Fibroblast of mammary gland (primary cell): ENCODE measurements around the gene BRPF1.

ENCODE experiments used
- DNase-seq: peaks from one replicate; pipeline ENCODE4 v3.0.0-alpha.2; 2010; ENCODE audit warnings: low read depth
- H3K4me3 ChIP-seq: 2 replicates; pipeline ENCODE4 v1.5.1; 2011; ENCODE audit warnings: low read depth, mild to moderate bottlenecking, low read length, moderate library complexity; ENCODE audit not compliant: control insufficient read depth
- CTCF ChIP-seq: conservative IDR thresholded peaks from 2 replicates; pipeline ENCODE4 v1.5.1; 2011; ENCODE audit warnings: low read depth, low read length, inconsistent platforms; ENCODE audit not compliant: control insufficient read depth, insufficient read depth

Gene BRPF1

GRCh38 chr3:9749645-9750555, 18.4 kb downstream of the BRPF1 start, which contains the start of gene OGG1:
TSS of gene OGG1 (plus strand) at chr3:9749952. CDS start at chr3:9750287, 335 bp downstream.
- DNase-seq: peak; percentile 99
- peak within 1 kb of the TSS; percentile 90 for H3K4me3 ChIP-seq
- no peak for TF ChIP-seq CTCF

- peak; percentile 54 for DNase-seq
- H3K4me3 ChIP-seq: peak overlapping the region; percentile 90
- TF ChIP-seq CTCF: no peak
These were observed 19.2 kb downstream of the BRPF1 start for GRCh38 chr3:9750556-9751411.

- no peak for TF ChIP-seq CTCF
- no peak for DNase-seq
- H3K4me3 ChIP-seq: no peak overlapping the region
These were observed 23.1 kb downstream of the BRPF1 start for GRCh38 chr3:9754678-9755077.

- TF ChIP-seq CTCF: no peak
- no peak overlapping the region for H3K4me3 ChIP-seq
- DNase-seq: no peak
These were observed 25.9 kb downstream of the BRPF1 start for GRCh38 chr3:9757427-9757826.

- no peak overlapping the region for H3K4me3 ChIP-seq
- no peak for DNase-seq
- no peak for TF ChIP-seq CTCF
These were observed 29.4 kb downstream of the BRPF1 start for GRCh38 chr3:9760779-9761505.

- DNase-seq: no peak
- TF ChIP-seq CTCF: no peak
These were observed 30.4 kb downstream of the BRPF1 start for GRCh38 chr3:9761919-9762318.

More at GRCh38 chr3:9761919-9762318, 30.4 kb downstream of the BRPF1 start:
- no peak overlapping the region for H3K4me3 ChIP-seq
